K562 (cell line): ENCODE measurements around the gene MALRD1. TPM values are rescaled to one million over a fixed set of nuclear protein-coding genes. Genes with fewer than 3 reads are reported as not detected.

Experiments used
- ATAC-seq: fragments of 200-7000 bp; cut with Tn5 transposase; 3 replicates; pipeline ENCODE4 v1.9.1; 2020; ENCODE audit warnings: moderate library complexity
- BruUV-seq: library from RNA; stranded (reverse); fragments of 400-500 nt; replicated peaks from 2 replicates; lab custom pipeline; 2021; lab: Mats Ljungman, UMichigan
- CTCF ChIA-PET: fragments of 300-600 bp; formaldehyde crosslinking; extraction: SDS; loops from one replicate; lab custom pipeline; 2021; ENCODE audit warnings: low intra/inter-chr PET ratio; lab: Yijun Ruan, JAX
- POLR2A ChIA-PET: fragments of 300-600, 350-650 bp; sonication (Branson Sonifier 250); formaldehyde crosslinking; extraction: SDS; loops from one replicate; lab custom pipeline; 2021; ENCODE audit warnings: antibody characterized with exemption, inconsistent platforms; lab: Yijun Ruan, JAX
- DNase-seq, 4 experiments: peaks; one replicate each; pipeline versions ENCODE4 v3.0.0 to v3.0.0-alpha.2; 2011 to 2018; ENCODE audit warnings: low spot score in 3 of 4, mixed read lengths in 3 of 4; ENCODE audit errors: extremely low read depth in 1 of 4
- FAIRE-seq: peaks from 2 replicates; lab custom pipeline; 2011; peaks lifted over from hg19 to GRCh38; lab: Jason Lieb, UNC
- H2AFZ ChIP-seq: 2 replicates; pipeline ENCODE4 v1.6.0; 2011; ENCODE audit warnings: low read depth, low read length, control low read depth, inconsistent platforms
- H3K27ac ChIP-seq: fragments of 200-600 bp; 3 replicates; pipeline ENCODE4 v1.8.0; 2011; ENCODE audit warnings: low read depth, mild to moderate bottlenecking, control low read depth, inconsistent platforms, low read length, moderate library complexity, mixed read lengths; ENCODE audit errors: extremely low read depth
- H3K27me3 ChIP-seq, 2 experiments: fragments of 300-600 bp in 1 of 2; 2 replicates in 1 of 2; 3 replicates in 1 of 2; pipeline versions ENCODE4 v1.6.0 to v1.8.0; 2011; ENCODE audit warnings: inconsistent platforms in 2 of 2, low read length in 2 of 2, mild to moderate bottlenecking in 1 of 2, mixed read lengths in 1 of 2, moderate library complexity in 1 of 2; ENCODE audit not compliant: control insufficient read depth in 2 of 2, insufficient read depth in 2 of 2
- H3K36me3 ChIP-seq: fragments of 300-600 bp; 3 replicates; pipeline ENCODE4 v1.8.0; 2011; ENCODE audit warnings: mild to moderate bottlenecking, low read length, inconsistent platforms; ENCODE audit not compliant: control insufficient read depth, insufficient read depth
- H3K4me1 ChIP-seq, 2 experiments: fragments of 200-600 bp in 1 of 2; replicated peaks in 1 of 2; 2 replicates in 1 of 2; 3 replicates in 1 of 2; pipeline versions ENCODE4 v1.5.1 to v1.8.0; 2011; ENCODE audit warnings: inconsistent platforms in 2 of 2, low read length in 2 of 2, mild to moderate bottlenecking in 1 of 2, mixed read lengths in 1 of 2, moderate library complexity in 1 of 2; ENCODE audit not compliant: control insufficient read depth in 2 of 2, insufficient read depth in 2 of 2
- H3K4me2 ChIP-seq: 2 replicates; pipeline ENCODE4 v1.6.1; 2011; ENCODE audit warnings: low read length, control low read depth, inconsistent platforms, mixed read lengths; ENCODE audit not compliant: insufficient read depth
- H3K4me3 ChIP-seq: fragments of 200-600 bp; sonication (generic), shearing (Covaris generic); 2 replicates; pipeline ENCODE4 v1.5.1; 2016; ENCODE audit warnings: control low read depth, inconsistent platforms
- H3K79me2 ChIP-seq: fragments of 200-600 bp; 3 replicates; pipeline ENCODE4 v1.8.0; 2011; ENCODE audit warnings: low read length, inconsistent platforms; ENCODE audit not compliant: control insufficient read depth, insufficient read depth
- H3K9ac ChIP-seq, 2 experiments: 2 replicates each; pipeline versions ENCODE4 v1.6.0 to v1.6.1; 2011; ENCODE audit warnings: low read depth in 2 of 2, low read length in 2 of 2, control low read depth in 1 of 2, inconsistent platforms in 1 of 2, mild to moderate bottlenecking in 1 of 2, mixed read lengths in 1 of 2; ENCODE audit not compliant: insufficient read depth in 1 of 2
- H3K9me1 ChIP-seq: one replicate; pipeline ENCODE4 v1.6.0; 2011; ENCODE audit warnings: inconsistent platforms, mild to moderate bottlenecking, low read length, moderate library complexity; ENCODE audit not compliant: control insufficient read depth, insufficient read depth
- H3K9me3 ChIP-seq: replicated peaks from 2 replicates; pipeline ENCODE4 v1.5.1; 2011; ENCODE audit warnings: low read depth, low read length, inconsistent platforms; ENCODE audit not compliant: control insufficient read depth, insufficient read depth
- H4K20me1 ChIP-seq: replicated peaks from 2 replicates; pipeline ENCODE4 v1.6.1; 2011; ENCODE audit warnings: low read length, inconsistent platforms, mixed read lengths; ENCODE audit not compliant: control insufficient read depth, insufficient read depth
- BRF1 ChIP-seq: IDR thresholded peaks from 3 replicates; pipeline ENCODE4 v1.6.1; 2011; ENCODE audit warnings: borderline replicate concordance, mild to moderate bottlenecking; ENCODE audit not compliant: insufficient read length; ENCODE audit errors: extremely low read depth
- CCAR2 ChIP-seq: fragments of 200-400 bp; formaldehyde crosslinking; IDR thresholded peaks from 2 replicates; pipeline ENCODE4 v1.6.1; 2017; ENCODE audit warnings: mild to moderate bottlenecking, low read depth, low read length
- KAT7 ChIP-seq: sonication (generic); formaldehyde crosslinking; IDR thresholded peaks from 2 replicates; pipeline ENCODE4 v1.8.0; 2022; ENCODE audit warnings: missing genetic modification reagents, mild to moderate bottlenecking, borderline replicate concordance
- KDM2B ChIP-seq: fragments of 250-450 bp; sonication (Bioruptor Pico); IDR thresholded peaks from 2 replicates; pipeline ENCODE4 v1.8.0; 2021; ENCODE audit warnings: mild to moderate bottlenecking, moderate library complexity
- NBN ChIP-seq: fragments of 450-650 bp; IDR thresholded peaks from 2 replicates; pipeline ENCODE4 v1.6.1; 2016; ENCODE audit warnings: low read depth, mild to moderate bottlenecking
- NCOA6 ChIP-seq: fragments of 450-650 bp; IDR thresholded peaks from 2 replicates; pipeline ENCODE4 v1.6.1; 2017; ENCODE audit warnings: mild to moderate bottlenecking
- POLR2AphosphoS5 ChIP-seq: IDR thresholded peaks from 2 replicates; pipeline ENCODE4 v1.6.1; 2011; ENCODE audit warnings: mild to moderate bottlenecking, low read depth, low read length, moderate library complexity; ENCODE audit not compliant: control insufficient read depth, insufficient read depth
- SETDB1 ChIP-seq: IDR thresholded peaks from one replicate; pipeline ENCODE4 v1.6.1; 2012; ENCODE audit warnings: low read length, control low read depth, inconsistent platforms
- SRF ChIP-seq, 2 experiments: fragments of 250-450, 450-650 bp in 1 of 2; sonication (Bioruptor Pico) in 1 of 2; sonication (generic) in 1 of 2; formaldehyde crosslinking; IDR thresholded peaks; 2 replicates each; pipeline versions ENCODE4 v1.5.0 to v1.5.1; 2020 to 2022; ENCODE audit warnings: mild to moderate bottlenecking in 1 of 2, missing genetic modification reagents in 1 of 2
- STAT6 ChIP-seq: sonication (generic); formaldehyde crosslinking; IDR thresholded peaks from 2 replicates; pipeline ENCODE4 v1.8.1; 2023; ENCODE audit warnings: mild to moderate bottlenecking, missing genetic modification reagents
- ZBTB33 ChIP-seq: sonication (generic); formaldehyde crosslinking; IDR thresholded peaks from 2 replicates; pipeline ENCODE4 v1.8.1; 2023; ENCODE audit warnings: mild to moderate bottlenecking, missing genetic modification reagents
- ZFX ChIP-seq: sonication (generic); formaldehyde crosslinking; IDR thresholded peaks from 2 replicates; pipeline ENCODE4 v1.8.0; 2022; ENCODE audit warnings: mild to moderate bottlenecking, missing genetic modification reagents, moderate library complexity
- ZNF121 ChIP-seq: sonication (generic); formaldehyde crosslinking; conservative IDR thresholded peaks from 2 replicates; pipeline ENCODE4 v1.8.0; 2022; ENCODE audit warnings: missing genetic modification reagents
- ZNF143 ChIP-seq: sonication (generic); formaldehyde crosslinking; IDR thresholded peaks from 2 replicates; pipeline ENCODE4 v1.9.0; 2022; ENCODE audit warnings: mild to moderate bottlenecking, missing genetic modification reagents
- WGBS: fragments of 100-300 bp; shearing (Covaris generic); methylation state at CpG from one replicate; pipeline ENCODE4 v1.1.6; 2016; ENCODE audit warnings: low coverage, mixed read lengths; ENCODE audit not compliant: insufficient coverage; ENCODE audit errors: missing lambda C conversion rate; 5-methylcytosine and 5-hydroxymethylcytosine counted together
- in situ Hi-C: fragments of 300-500 bp; cut with MboI; formaldehyde crosslinking; loops from 4 replicates; pipeline ENCODE4 v1.15.0; 2018; ENCODE audit warnings: inconsistent platforms, mixed read lengths
- intact Hi-C: fragments of 100-400 bp; cut with micrococcal nuclease; formaldehyde crosslinking; loops from 2 replicates; pipeline ENCODE4 v1.14.2; 2022
- polyA plus RNA-seq, 8 experiments: library from polyadenylated mRNA; depleted of rRNA in 4 of 8; stranded (reverse) in 5 of 8; unstranded in 3 of 8; fragments of >200 nt; fragmentation: Nextera tagmentation in 2 of 8; fragmentation: Illumina TruSeq in 1 of 8; extraction: Ambion mirVana in 2 of 8; extraction: Trizol in 1 of 8; gene quantifications; 2 replicates each; pipeline versions ENCODE4 v1.2.1 to v1.2.3, GENCODE V29; 2011 to 2014; ENCODE audit warnings: inconsistent platforms in 1 of 8, missing spikeins in 1 of 8
- total RNA-seq, 7 experiments: library from RNA; depleted of rRNA in 6 of 7; stranded (reverse); fragments of >200 nt in 6 of 7; fragmentation: Illumina TruSeq in 2 of 7; extraction: Trizol in 2 of 7; gene quantifications; 2 replicates each; pipeline versions ENCODE4 v1.2.1 to v1.2.3, GENCODE V29; 2011 to 2021; ENCODE audit warnings: low replicate concordance in 1 of 7

The MALRD1 gene
- total and polyA plus RNA-seq, 9 of the 15 experiments (the other 6 are each of a cell fraction or from before 2014, with no cell fraction given) = not detected

DNA sequence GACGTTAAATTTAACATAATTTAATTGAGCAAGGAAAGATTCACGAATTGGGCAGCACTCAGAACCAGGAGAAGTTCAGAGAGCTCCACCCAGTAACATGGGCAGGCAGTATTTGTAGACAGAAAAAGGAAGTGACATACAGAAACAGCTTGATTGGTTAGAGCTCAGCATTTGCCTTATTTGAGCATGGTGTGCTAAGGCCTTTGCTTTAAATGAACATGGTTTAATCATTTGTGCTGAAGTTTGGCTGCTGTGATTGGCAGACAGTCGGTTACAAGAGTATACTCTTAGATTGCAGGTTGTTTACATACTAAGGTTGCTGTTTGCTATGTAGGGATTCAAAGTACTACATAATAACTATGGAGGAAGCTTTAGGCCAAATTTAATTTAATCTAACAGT is 199.2 kb downstream of the MALRD1 start:
- in situ Hi-C loops = no loop called here
- POLR2A ChIA-PET = no interaction called here
- Histone ChIP-seq H2AFZ (no peak overlapping the region), H3K9ac (no peak overlapping the region), H3K4me3 (no peak overlapping the region), H3K27ac (no peak overlapping the region), H3K36me3 (no peaks in the 10 kb centered on the region), H3K9me1 (no peaks in the 10 kb centered on the region), H3K4me2 (no peak overlapping the region), H3K4me1 (no peaks in the 10 kb centered on the region), H3K27me3 (no peaks in the 10 kb centered on the region), H3K79me2 (no peaks in the 10 kb centered on the region)
- 0% methylated on average over 3 of the region's 3 CpGs for whole genome bisulfite sequencing
- CTCF ChIA-PET = no interaction called here
- DNase-seq = no peak
- FAIRE-seq = no peak
- BruUV-seq = no TSS peak
- intact Hi-C loops = no loop called here
- TF ChIP-seq ZBTB33 (CRISPR knock-in tag) = no peak
- no peak for TF ChIP-seq BRF1
- TF ChIP-seq NBN = no peak
- TF ChIP-seq ZNF143 (CRISPR knock-in tag) = no peak
- no peak for TF ChIP-seq KAT7
- TF ChIP-seq ZNF121 (CRISPR knock-in tag) = no peak
- TF ChIP-seq STAT6 = no peak
- no peak for TF ChIP-seq SRF (CRISPR knock-in tag; IDR thresholded peaks at IDR 0.05)
- no peak for TF ChIP-seq POLR2AphosphoS5
- TF ChIP-seq NCOA6 = no peak
- TF ChIP-seq SETDB1 = no peak
- no peak for TF ChIP-seq ZFX (CRISPR knock-in tag)
- no peak for TF ChIP-seq KDM2B (CRISPR knock-in tag)
- TF ChIP-seq CCAR2 = no peak
- TF ChIP-seq, all 486 proteins: peak for 0
- ATAC-seq = no peak
- no peaks in the 10 kb centered on the region for H3K9me3 ChIP-seq
- no peaks in the 10 kb centered on the region for H4K20me1 ChIP-seq
